Astrocyte of the cerebellum (primary cell): ENCODE results near the gene XPR1.

ENCODE experiments used
- DNase-seq: peaks from one replicate; pipeline ENCODE4 v3.0.0-alpha.2; 2011; ENCODE audit warnings: low read depth
- H3K4me3 ChIP-seq: 2 replicates; pipeline ENCODE4 v1.5.1; 2011; ENCODE audit warnings: mild to moderate bottlenecking, low read depth, low read length, moderate library complexity
- in situ Hi-C: cut with HindIII; loops from 2 replicates; pipeline ENCODE4 v1.10.0; 2017; ENCODE audit warnings: low sequenced_read_pairs
- TF ChIP-seq, protein P1 (sequence below): IDR thresholded peaks from 2 replicates; pipeline ENCODE4 v1.5.1; 2012; ENCODE audit warnings: low read length, low read depth, moderate library complexity, mild to moderate bottlenecking; ENCODE audit errors: missing control alignments

Gene XPR1

GRCh38 chr1:180630408-180631193 is 1.2 kb upstream of the XPR1 start:
- in situ Hi-C loops = no loop called here
- no peak for DNase-seq
- no peak overlapping the region for H3K4me3 ChIP-seq
- TF ChIP-seq, protein P1, sequence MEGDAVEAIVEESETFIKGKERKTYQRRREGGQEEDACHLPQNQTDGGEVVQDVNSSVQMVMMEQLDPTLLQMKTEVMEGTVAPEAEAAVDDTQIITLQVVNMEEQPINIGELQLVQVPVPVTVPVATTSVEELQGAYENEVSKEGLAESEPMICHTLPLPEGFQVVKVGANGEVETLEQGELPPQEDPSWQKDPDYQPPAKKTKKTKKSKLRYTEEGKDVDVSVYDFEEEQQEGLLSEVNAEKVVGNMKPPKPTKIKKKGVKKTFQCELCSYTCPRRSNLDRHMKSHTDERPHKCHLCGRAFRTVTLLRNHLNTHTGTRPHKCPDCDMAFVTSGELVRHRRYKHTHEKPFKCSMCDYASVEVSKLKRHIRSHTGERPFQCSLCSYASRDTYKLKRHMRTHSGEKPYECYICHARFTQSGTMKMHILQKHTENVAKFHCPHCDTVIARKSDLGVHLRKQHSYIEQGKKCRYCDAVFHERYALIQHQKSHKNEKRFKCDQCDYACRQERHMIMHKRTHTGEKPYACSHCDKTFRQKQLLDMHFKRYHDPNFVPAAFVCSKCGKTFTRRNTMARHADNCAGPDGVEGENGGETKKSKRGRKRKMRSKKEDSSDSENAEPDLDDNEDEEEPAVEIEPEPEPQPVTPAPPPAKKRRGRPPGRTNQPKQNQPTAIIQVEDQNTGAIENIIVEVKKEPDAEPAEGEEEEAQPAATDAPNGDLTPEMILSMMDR = no peak

DNA sequence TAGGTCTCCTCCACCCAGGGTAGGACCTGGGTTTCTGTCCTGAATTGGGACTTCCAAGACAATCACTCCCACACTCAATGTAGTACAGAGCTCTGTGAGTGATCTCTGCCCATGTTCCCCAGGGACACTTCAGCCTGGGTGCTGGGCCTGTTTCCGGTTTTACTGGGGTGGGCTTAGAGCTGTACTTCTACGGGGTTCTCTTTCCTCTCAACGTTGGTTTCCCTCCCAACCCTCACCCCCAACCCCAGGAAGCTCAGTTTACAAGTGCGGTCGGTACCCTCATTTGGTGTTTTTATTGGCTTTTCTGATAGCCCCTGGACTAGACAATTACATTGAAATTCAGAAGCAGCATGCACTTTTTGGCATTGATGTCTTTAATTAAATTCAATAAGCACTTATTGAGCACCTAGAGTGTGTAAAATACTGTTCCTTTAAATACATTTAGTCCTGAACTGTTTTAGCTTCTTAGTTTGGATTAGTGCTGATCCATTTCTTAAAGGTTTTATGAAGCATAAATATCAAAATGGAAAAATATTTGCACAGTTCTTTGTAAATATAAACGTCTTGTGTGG is 542 bp upstream of the XPR1 start:
- in situ Hi-C loops = no loop called here
- no peak overlapping the region for H3K4me3 ChIP-seq
- TF ChIP-seq, protein P1 = no peak
- DNase-seq = no peak

GRCh38 chr1:180632326-180633056 is 669 bp downstream of the XPR1 start:
- in situ Hi-C loops = no loop called here
- peak overlapping the region; percentile 86 for H3K4me3 ChIP-seq
- TF ChIP-seq, protein P1 = peak; percentile 38
- DNase-seq = no peak

DNA sequence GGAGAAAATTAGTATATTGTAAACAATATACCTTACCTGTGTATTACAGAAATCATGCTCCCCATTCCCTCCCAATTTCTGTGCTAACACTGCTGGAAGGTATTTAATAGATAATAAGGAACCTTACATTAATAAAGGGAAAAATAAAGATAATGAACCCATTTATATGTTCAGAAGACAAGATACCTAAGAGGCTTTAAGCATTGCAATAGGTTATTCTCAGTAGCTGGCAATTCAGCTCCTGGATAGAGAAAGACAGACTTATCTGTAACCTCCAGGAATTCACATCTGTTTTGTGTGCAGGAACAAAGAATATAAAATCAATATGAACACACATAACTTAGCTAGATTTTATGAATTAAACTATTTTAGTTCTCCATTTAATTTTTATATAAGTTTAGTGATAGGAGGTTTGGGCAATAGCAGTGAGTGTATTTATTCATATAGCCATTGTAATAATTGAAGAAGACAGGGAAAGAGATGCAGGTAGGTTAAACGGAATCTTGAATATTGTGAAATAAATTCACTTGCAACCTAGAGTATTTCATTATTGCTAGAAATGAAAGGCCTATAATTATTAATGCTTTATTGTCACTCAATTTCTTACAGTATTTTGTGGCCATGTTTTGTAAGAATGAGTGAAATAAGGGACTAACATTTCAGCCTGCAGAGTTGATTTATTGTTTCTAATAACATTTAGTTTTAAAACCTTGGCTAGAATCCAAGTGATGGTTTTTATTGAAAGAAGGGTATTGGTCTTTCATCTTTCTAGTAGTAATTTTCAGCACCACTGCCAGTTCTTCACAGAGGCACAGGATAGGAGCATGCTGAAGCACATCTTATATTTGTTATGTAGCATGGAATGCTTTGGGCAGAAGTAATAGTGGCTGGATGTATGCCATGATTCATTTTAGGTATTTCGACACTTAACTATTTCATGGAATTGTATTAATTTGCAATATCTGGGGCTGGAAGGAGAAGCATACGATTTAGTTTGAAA is 1.5 kb downstream of the XPR1 start:
- DNase-seq = no peak
- H3K4me3 ChIP-seq = peak overlapping the region; percentile 86
- TF ChIP-seq, protein P1 = no peak
- in situ Hi-C loops = no loop called here

GRCh38 chr1:180636138-180636537 is 4.3 kb downstream of the XPR1 start:
- no peak overlapping the region for H3K4me3 ChIP-seq
- TF ChIP-seq, protein P1 = no peak
- DNase-seq = no peak
- in situ Hi-C loops = no loop called here

GRCh38 chr1:180639871-180640270 is 8.0 kb downstream of the XPR1 start:
- no peak overlapping the region for H3K4me3 ChIP-seq
- DNase-seq = no peak
- TF ChIP-seq, protein P1 = no peak
- in situ Hi-C loops = no loop called here
